ENCODE measurements around the gene LDLRAD4. TPM values are rescaled to one million over a fixed set of nuclear protein-coding genes. Genes with fewer than 3 reads are reported as not detected.
"Not testable (repeated sequence)": the region's sequence is repeated elsewhere in the genome, so short reads cannot be mapped to it uniquely, and the experiment has no call there.

The LDLRAD4 gene
- total RNA-seq, 1 donor, result under 0.01 TPM

- H3K36me3 ChIP-seq (ENCODE audit: insufficient read depth, low read length), result no peaks in the 10 kb centered on the region
- no peak overlapping the region for H3K27ac ChIP-seq (ENCODE audit: low read depth, low read length)
- H3K4me2 ChIP-seq (ENCODE audit: insufficient read depth, low read length), result no peak overlapping the region
- TF ChIP-seq, protein P1, sequence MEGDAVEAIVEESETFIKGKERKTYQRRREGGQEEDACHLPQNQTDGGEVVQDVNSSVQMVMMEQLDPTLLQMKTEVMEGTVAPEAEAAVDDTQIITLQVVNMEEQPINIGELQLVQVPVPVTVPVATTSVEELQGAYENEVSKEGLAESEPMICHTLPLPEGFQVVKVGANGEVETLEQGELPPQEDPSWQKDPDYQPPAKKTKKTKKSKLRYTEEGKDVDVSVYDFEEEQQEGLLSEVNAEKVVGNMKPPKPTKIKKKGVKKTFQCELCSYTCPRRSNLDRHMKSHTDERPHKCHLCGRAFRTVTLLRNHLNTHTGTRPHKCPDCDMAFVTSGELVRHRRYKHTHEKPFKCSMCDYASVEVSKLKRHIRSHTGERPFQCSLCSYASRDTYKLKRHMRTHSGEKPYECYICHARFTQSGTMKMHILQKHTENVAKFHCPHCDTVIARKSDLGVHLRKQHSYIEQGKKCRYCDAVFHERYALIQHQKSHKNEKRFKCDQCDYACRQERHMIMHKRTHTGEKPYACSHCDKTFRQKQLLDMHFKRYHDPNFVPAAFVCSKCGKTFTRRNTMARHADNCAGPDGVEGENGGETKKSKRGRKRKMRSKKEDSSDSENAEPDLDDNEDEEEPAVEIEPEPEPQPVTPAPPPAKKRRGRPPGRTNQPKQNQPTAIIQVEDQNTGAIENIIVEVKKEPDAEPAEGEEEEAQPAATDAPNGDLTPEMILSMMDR (IDR thresholded peaks at IDR 0.05; ENCODE audit: extremely low read depth, low read depth, low read length), result no peak
- no peak overlapping the region for H3K4me3 ChIP-seq (ENCODE audit: insufficient read depth, low read length)
- no peaks in the 10 kb centered on the region for H3K27me3 ChIP-seq (ENCODE audit: insufficient read depth, low read length)
- no peaks in the 10 kb centered on the region for H3K79me2 ChIP-seq (ENCODE audit: insufficient read depth, low read length)
- H3K4me1 ChIP-seq (ENCODE audit: insufficient read depth, low read length), result no peaks in the 10 kb centered on the region
- no peak overlapping the region for H2AFZ ChIP-seq (ENCODE audit: low read length)
- no peak for DNase-seq (ENCODE audit: insufficient read length, low spot score, missing footprints)
- no peaks in the 10 kb centered on the region for H3K9me3 ChIP-seq (ENCODE audit: low read depth, low read length)
- no peaks in the 10 kb centered on the region for H4K20me1 ChIP-seq (ENCODE audit: insufficient read depth, low read length)
These were observed 255.8 kb downstream of the LDLRAD4 start for GRCh38 chr18:13474336-13474735.

DNA sequence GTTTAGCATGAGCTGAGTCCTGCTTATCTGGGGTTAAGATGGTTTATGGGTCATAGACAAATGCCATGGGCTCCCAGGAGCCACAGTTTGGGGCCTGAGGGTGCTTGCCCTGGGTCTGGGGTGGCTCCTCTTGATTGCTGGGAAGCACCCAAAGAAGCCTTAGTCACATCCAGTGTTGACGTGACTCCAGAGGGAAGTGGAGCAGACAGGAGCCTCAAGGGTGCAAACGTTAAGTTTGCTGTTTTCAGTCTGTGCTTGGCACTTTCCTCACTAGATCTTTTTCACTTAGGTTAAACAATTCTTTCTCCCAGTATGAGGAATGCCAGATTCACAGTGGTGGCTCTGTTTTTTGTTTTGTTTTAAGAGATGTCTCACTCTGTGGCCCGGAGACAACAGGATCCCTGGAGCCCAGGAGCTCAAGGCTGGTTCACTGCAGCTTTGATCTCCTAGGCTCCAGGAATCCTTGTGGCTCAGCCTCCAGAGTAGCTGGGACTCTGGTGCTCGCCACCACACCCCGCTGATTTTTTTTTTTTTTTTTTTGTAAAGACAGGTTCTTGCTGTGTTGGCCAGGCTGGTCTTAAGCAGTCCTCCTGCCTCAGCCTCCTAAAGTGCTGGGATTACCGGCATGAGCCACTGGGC is 256.5 kb downstream of the LDLRAD4 start:
- no peak overlapping the region for H3K4me3 ChIP-seq (ENCODE audit: insufficient read depth, low read length)
- TF ChIP-seq, protein P1 (IDR thresholded peaks at IDR 0.05; ENCODE audit: extremely low read depth, low read depth, low read length), result no peak
- H2AFZ ChIP-seq (ENCODE audit: low read length), result no peak overlapping the region
- H3K4me1 ChIP-seq (ENCODE audit: insufficient read depth, low read length), result no peaks in the 10 kb centered on the region
- no peaks in the 10 kb centered on the region for H4K20me1 ChIP-seq (ENCODE audit: insufficient read depth, low read length)
- H3K9me3 ChIP-seq (ENCODE audit: low read depth, low read length), result no peaks in the 10 kb centered on the region
- DNase-seq (ENCODE audit: insufficient read length, low spot score, missing footprints), result no peak
- H3K4me2 ChIP-seq (ENCODE audit: insufficient read depth, low read length), result no peak overlapping the region
- no peak overlapping the region for H3K27ac ChIP-seq (ENCODE audit: low read depth, low read length)
- no peaks in the 10 kb centered on the region for H3K79me2 ChIP-seq (ENCODE audit: insufficient read depth, low read length)
- H3K36me3 ChIP-seq (ENCODE audit: insufficient read depth, low read length), result no peaks in the 10 kb centered on the region
- no peaks in the 10 kb centered on the region for H3K27me3 ChIP-seq (ENCODE audit: insufficient read depth, low read length)

DNA sequence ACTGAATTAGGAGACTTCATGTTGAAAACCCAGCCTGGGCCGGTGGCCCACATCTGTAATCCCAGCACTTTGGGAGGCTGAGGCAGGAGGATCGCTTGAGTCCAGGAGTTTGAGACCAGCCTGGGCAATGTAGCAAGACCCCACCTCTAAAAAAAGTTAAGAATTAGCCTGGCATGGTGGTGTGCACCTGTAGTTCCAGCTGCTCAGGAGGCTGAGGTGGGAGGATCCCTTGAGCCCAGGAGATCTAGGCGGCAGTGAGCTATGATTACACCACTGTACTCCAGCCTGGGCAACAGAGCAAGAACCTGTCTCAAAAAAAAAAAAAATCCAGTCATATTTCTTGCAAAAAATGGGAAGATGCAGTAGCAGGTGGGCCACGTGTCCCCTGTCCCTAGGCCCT is 257.8 kb downstream of the LDLRAD4 start:
- not testable (repeated sequence) for H3K36me3 ChIP-seq (ENCODE audit: insufficient read depth, low read length); H3K27me3 ChIP-seq (ENCODE audit: insufficient read depth, low read length); H2AFZ ChIP-seq (ENCODE audit: low read length); H3K79me2 ChIP-seq (ENCODE audit: insufficient read depth, low read length); DNase-seq (ENCODE audit: insufficient read length, low spot score, missing footprints); H3K4me1 ChIP-seq (ENCODE audit: insufficient read depth, low read length); H3K4me3 ChIP-seq (ENCODE audit: insufficient read depth, low read length); H3K9me3 ChIP-seq (ENCODE audit: low read depth, low read length); H3K4me2 ChIP-seq (ENCODE audit: insufficient read depth, low read length); H4K20me1 ChIP-seq (ENCODE audit: insufficient read depth, low read length); H3K27ac ChIP-seq (ENCODE audit: low read depth, low read length)

DNA sequence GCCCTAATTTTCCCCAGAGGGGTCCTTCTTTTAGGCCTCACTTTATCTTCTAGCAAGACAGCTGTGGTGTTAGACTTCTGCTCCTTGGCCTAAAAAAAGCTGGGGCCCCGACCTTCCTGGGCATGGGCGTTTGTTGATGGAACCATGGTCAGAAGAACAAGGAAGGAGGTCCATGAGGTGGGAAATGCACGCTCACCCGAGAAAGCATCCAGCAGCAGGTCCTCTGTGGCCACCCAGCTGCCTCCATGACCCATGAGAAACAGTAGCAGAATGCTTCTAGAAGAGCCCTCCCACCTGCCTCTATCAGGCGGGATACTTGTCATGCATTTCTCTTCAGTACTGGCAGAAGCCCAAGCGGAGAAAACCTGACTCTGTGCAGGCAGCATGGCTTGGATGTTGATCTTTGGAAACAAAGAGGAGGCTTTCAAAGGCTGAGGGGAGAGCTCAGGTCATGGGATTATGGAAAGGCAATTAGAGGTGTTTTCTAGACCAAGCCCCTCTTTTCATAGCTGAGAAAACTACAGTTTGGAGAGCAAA is 258.7 kb downstream of the LDLRAD4 start:
- Histone ChIP-seq H3K4me3 (ENCODE audit: insufficient read depth, low read length) (no peak overlapping the region), H3K4me2 (ENCODE audit: insufficient read depth, low read length) (no peak overlapping the region), H4K20me1 (ENCODE audit: insufficient read depth, low read length) (no peaks in the 10 kb centered on the region), H3K36me3 (ENCODE audit: insufficient read depth, low read length) (no peaks in the 10 kb centered on the region), H3K4me1 (ENCODE audit: insufficient read depth, low read length) (no peaks in the 10 kb centered on the region), H3K27ac (ENCODE audit: low read depth, low read length) (no peak overlapping the region), H3K27me3 (ENCODE audit: insufficient read depth, low read length) (no peaks in the 10 kb centered on the region), H3K9me3 (ENCODE audit: low read depth, low read length) (no peaks in the 10 kb centered on the region), H3K79me2 (ENCODE audit: insufficient read depth, low read length) (no peaks in the 10 kb centered on the region), H2AFZ (ENCODE audit: low read length) (no peak overlapping the region)
- TF ChIP-seq, protein P1 (IDR thresholded peaks at IDR 0.05; ENCODE audit: extremely low read depth, low read depth, low read length), result no peak
- DNase-seq (ENCODE audit: insufficient read length, low spot score, missing footprints), result no peak
